SK-N-SH (cell line): ENCODE measurements around the gene NPPB. TPM values are rescaled to one million over a fixed set of nuclear protein-coding genes. Genes with fewer than 3 reads are reported as not detected.

Experiments
- CTCF ChIA-PET: fragments of 300-600, 350-600 bp; formaldehyde crosslinking; extraction: SDS; loops from one replicate; lab custom pipeline; 2021; lab: Yijun Ruan, JAX
- POLR2A ChIA-PET: fragments of 350-600 bp; sonication (Branson Sonifier 250); formaldehyde crosslinking; extraction: SDS; loops from one replicate; lab custom pipeline; 2020; ENCODE audit warnings: antibody characterized with exemption, inconsistent platforms; lab: Yijun Ruan, JAX
- DNase-seq: peaks from one replicate; pipeline ENCODE4 v3.0.0; 2012
- H2AFZ ChIP-seq: fragments of 200-600 bp; sonication (generic); 2 replicates; pipeline ENCODE4 v1.8.1; 2016; ENCODE audit warnings: antibody characterized with exemption, mild to moderate bottlenecking, low read depth
- H3F3A ChIP-seq: fragments of 200-600 bp; sonication (generic); replicated peaks from 2 replicates; pipeline ENCODE3; 2016; ENCODE audit warnings: antibody characterized with exemption, mild to moderate bottlenecking; ENCODE audit not compliant: insufficient read depth
- H3K27ac ChIP-seq, 2 experiments: fragments of 200-500 bp in 1 of 2; fragments of 200-600 bp in 1 of 2; sonication (Bioruptor generic) in 1 of 2; sonication (generic), shearing (Covaris generic) in 1 of 2; 2 replicates each; pipeline versions ENCODE4 v1.5.1 to v1.6.1; 2014 to 2016; ENCODE audit warnings: low read depth in 2 of 2, inconsistent platforms in 1 of 2, low read length in 1 of 2, mild to moderate bottlenecking in 1 of 2, mixed read lengths in 1 of 2
- H3K27me3 ChIP-seq: fragments of 200-600 bp; sonication (generic), shearing (Covaris generic); 2 replicates; pipeline ENCODE4 v1.6.1; 2016; ENCODE audit warnings: mixed run types; ENCODE audit not compliant: insufficient read depth
- H3K36me3 ChIP-seq, 2 experiments: fragments of 200-500 bp in 1 of 2; fragments of 200-600 bp in 1 of 2; sonication (Bioruptor generic) in 1 of 2; sonication (generic) in 1 of 2; replicated peaks in 1 of 2; 2 replicates each; pipeline versions ENCODE3 to v1.5.1; 2014 to 2016; ENCODE audit warnings: low read length in 1 of 2, mild to moderate bottlenecking in 1 of 2; ENCODE audit not compliant: insufficient read depth in 2 of 2, control insufficient read depth in 1 of 2
- H3K4me1 ChIP-seq, 2 experiments: fragments of 200-500 bp in 1 of 2; fragments of 200-600 bp in 1 of 2; sonication (Bioruptor generic) in 1 of 2; sonication (generic), shearing (Covaris generic) in 1 of 2; 2 replicates each; pipeline versions ENCODE4 v1.5.1 to v1.6.1; 2014 to 2016; ENCODE audit warnings: low read depth in 1 of 2, low read length in 1 of 2, mixed run types in 1 of 2; ENCODE audit not compliant: insufficient read depth in 2 of 2, control insufficient read depth in 1 of 2
- H3K4me2 ChIP-seq: fragments of 200-600 bp; sonication (generic), shearing (Covaris generic); 2 replicates; pipeline ENCODE4 v1.6.1; 2017; ENCODE audit warnings: mixed run types
- H3K4me3 ChIP-seq, 2 experiments: fragments of 200-500 bp in 1 of 2; fragments of 200-600 bp in 1 of 2; sonication (Bioruptor generic) in 1 of 2; sonication (generic), shearing (Covaris generic) in 1 of 2; 2 replicates each; pipeline versions ENCODE4 v1.5.1 to v1.8.1; 2014 to 2016; ENCODE audit warnings: low read depth in 2 of 2, inconsistent platforms in 1 of 2, low read length in 1 of 2, mild to moderate bottlenecking in 1 of 2, mixed read lengths in 1 of 2, moderate library complexity in 1 of 2
- H3K79me2 ChIP-seq: fragments of 200-600 bp; sonication (generic); 2 replicates; pipeline ENCODE4 v1.8.1; 2017; ENCODE audit warnings: mild to moderate bottlenecking; ENCODE audit not compliant: insufficient read depth
- H3K9ac ChIP-seq: fragments of 200-600 bp; sonication (generic); 2 replicates; pipeline ENCODE4 v1.6.1; 2017; ENCODE audit warnings: mixed run types
- H3K9me2 ChIP-seq: fragments of 200-600 bp; sonication (generic); 2 replicates; pipeline ENCODE4 v1.6.1; 2017; ENCODE audit warnings: mixed run types
- H3K9me3 ChIP-seq: fragments of 200-600 bp; sonication (generic); 2 replicates; pipeline ENCODE4 v1.6.1; 2017; ENCODE audit warnings: mixed run types, mild to moderate bottlenecking, moderate library complexity
- H4K20me1 ChIP-seq: fragments of 200-600 bp; sonication (generic); 2 replicates; pipeline ENCODE4 v1.6.1; 2017; ENCODE audit warnings: mild to moderate bottlenecking, mixed run types; ENCODE audit not compliant: insufficient read depth
- EZH2phosphoT487 ChIP-seq: fragments of 200-600 bp; sonication (generic); IDR thresholded peaks from 2 replicates; pipeline ENCODE4 v1.6.1; 2017; ENCODE audit warnings: low read depth, mixed run types, mild to moderate bottlenecking, antibody characterized with exemption, moderate library complexity, borderline replicate concordance
- FOSL2 ChIP-seq: IDR thresholded peaks from 2 replicates; pipeline ENCODE4 v1.4.0; 2012; ENCODE audit warnings: low read depth, mild to moderate bottlenecking, moderate library complexity, borderline replicate concordance
- GABPA ChIP-seq: IDR thresholded peaks from 2 replicates; pipeline ENCODE4 v1.4.0; 2012; ENCODE audit warnings: low read depth, mild to moderate bottlenecking
- JUND ChIP-seq: IDR thresholded peaks from 2 replicates; pipeline ENCODE4 v1.4.0; 2012
- MXI1 ChIP-seq: IDR thresholded peaks from 2 replicates; pipeline ENCODE4 v1.6.1; 2012; ENCODE audit warnings: mild to moderate bottlenecking, low read depth, low read length, improper control_type of control experiment
- NFIC ChIP-seq: IDR thresholded peaks from 2 replicates; pipeline ENCODE4 v1.4.0; 2012; ENCODE audit warnings: borderline replicate concordance
- RCOR1 ChIP-seq: fragments of 150-350 bp; IDR thresholded peaks from 2 replicates; pipeline ENCODE4 v1.6.1; 2017; ENCODE audit warnings: antibody characterized with exemption, low read length
- REST ChIP-seq: IDR thresholded peaks from 2 replicates; pipeline ENCODE4 v1.6.1; 2012; ENCODE audit warnings: mild to moderate bottlenecking, low read depth, low read length, moderate library complexity
- RFX5 ChIP-seq: IDR thresholded peaks from 2 replicates; pipeline ENCODE4 v1.6.1; 2012; ENCODE audit warnings: mild to moderate bottlenecking, improper control_type of control experiment, low read length
- RXRA ChIP-seq: IDR thresholded peaks from 2 replicates; pipeline ENCODE4 v1.4.0; 2012; ENCODE audit warnings: low read depth, mild to moderate bottlenecking, borderline replicate concordance
- SIN3A ChIP-seq: IDR thresholded peaks from 2 replicates; pipeline ENCODE4 v1.6.1; 2012; ENCODE audit warnings: low read depth, mild to moderate bottlenecking, low read length, moderate library complexity, borderline replicate concordance
- SMC3 ChIP-seq: IDR thresholded peaks from 2 replicates; pipeline ENCODE4 v1.6.1; 2012; ENCODE audit warnings: low read depth, low read length, improper control_type of control experiment
- YY1 ChIP-seq: IDR thresholded peaks from 2 replicates; pipeline ENCODE4 v1.4.0; 2012; ENCODE audit warnings: low read depth, mild to moderate bottlenecking
- WGBS: methylation state at CpG from one replicate; pipeline ENCODE4 v1.1.6; 2017; ENCODE audit warnings: low lambda C conversion rate; 5-methylcytosine and 5-hydroxymethylcytosine counted together
- polyA plus RNA-seq, 3 experiments: library from polyadenylated mRNA; depleted of rRNA; stranded (reverse); fragments of >200 nt; gene quantifications; 2 replicates each; pipeline ENCODE4 v1.2.3, GENCODE V29; 2012
- TF ChIP-seq, protein P1 (sequence below): IDR thresholded peaks from 2 replicates; pipeline ENCODE4 v1.4.0; 2012; ENCODE audit warnings: low read depth, borderline replicate concordance
- TF ChIP-seq, protein P2 (sequence below): IDR thresholded peaks from 2 replicates; pipeline ENCODE4 v1.4.0; 2012; ENCODE audit warnings: low read depth, borderline replicate concordance
- TF ChIP-seq, protein P3 (sequence below): IDR thresholded peaks from 2 replicates; pipeline ENCODE4 v1.4.0; 2012; ENCODE audit warnings: low read depth

The NPPB gene
- polyA plus RNA-seq, 1 of the 3 experiments (the other 2 are of a cell fraction) = 0.85 TPM

- TF ChIP-seq, protein P1, sequence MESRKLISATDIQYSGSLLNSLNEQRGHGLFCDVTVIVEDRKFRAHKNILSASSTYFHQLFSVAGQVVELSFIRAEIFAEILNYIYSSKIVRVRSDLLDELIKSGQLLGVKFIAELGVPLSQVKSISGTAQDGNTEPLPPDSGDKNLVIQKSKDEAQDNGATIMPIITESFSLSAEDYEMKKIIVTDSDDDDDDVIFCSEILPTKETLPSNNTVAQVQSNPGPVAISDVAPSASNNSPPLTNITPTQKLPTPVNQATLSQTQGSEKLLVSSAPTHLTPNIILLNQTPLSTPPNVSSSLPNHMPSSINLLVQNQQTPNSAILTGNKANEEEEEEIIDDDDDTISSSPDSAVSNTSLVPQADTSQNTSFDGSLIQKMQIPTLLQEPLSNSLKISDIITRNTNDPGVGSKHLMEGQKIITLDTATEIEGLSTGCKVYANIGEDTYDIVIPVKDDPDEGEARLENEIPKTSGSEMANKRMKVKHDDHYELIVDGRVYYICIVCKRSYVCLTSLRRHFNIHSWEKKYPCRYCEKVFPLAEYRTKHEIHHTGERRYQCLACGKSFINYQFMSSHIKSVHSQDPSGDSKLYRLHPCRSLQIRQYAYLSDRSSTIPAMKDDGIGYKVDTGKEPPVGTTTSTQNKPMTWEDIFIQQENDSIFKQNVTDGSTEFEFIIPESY = no peak
- TF ChIP-seq JUND = no peak
- no peak for TF ChIP-seq RXRA
- TF ChIP-seq, protein P2, sequence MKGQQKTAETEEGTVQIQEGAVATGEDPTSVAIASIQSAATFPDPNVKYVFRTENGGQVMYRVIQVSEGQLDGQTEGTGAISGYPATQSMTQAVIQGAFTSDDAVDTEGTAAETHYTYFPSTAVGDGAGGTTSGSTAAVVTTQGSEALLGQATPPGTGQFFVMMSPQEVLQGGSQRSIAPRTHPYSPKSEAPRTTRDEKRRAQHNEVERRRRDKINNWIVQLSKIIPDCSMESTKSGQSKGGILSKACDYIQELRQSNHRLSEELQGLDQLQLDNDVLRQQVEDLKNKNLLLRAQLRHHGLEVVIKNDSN = no peak
- TF ChIP-seq NFIC = no peak
- TF ChIP-seq, all 33 proteins: peak for 0
Measured at GRCh38 chr1:11857164-11857851, 1.4 kb downstream of the NPPB start (continued).

DNA sequence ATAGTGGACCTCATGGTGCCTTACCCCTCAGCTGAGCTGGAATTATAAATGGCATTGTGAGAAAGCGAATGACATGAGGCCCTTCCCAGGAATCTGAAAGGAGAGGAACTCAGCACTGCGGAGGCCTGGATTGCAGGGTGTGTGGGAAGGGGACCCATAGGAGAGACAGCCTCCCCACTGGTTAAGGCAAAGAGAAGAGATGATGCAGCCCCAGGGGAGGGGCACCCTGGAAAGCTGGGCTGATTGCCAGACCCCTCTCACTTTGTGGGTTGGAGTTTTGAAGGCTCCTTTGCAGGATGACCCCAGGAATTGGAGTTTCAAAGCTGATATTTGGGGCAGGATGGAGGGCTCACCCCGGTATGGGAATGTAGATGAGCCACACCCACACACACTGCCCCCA is 2.0 kb downstream of the NPPB start:
- H3K9ac ChIP-seq = no peak overlapping the region
- CTCF ChIA-PET = interaction anchor here (1.2 kb wide), 1 partner anchor 18 kb away, joined by 5 read pairs; no protein-coding TSS in a partner anchor
- no peak overlapping the region for H3K4me2 ChIP-seq
- no peak for DNase-seq
- H3K9me3 ChIP-seq = no peaks in the 10 kb centered on the region
- no peaks in the 10 kb centered on the region for H3F3A ChIP-seq
- TF ChIP-seq SMC3 (no peak), MXI1 (no peak), FOSL2 (no peak), RFX5 (no peak), SIN3A (no peak), RCOR1 (no peak), YY1 (no peak), RXRA (no peak), REST (no peak), GABPA (no peak), EZH2phosphoT487 (no peak)
- TF ChIP-seq, protein P3, sequence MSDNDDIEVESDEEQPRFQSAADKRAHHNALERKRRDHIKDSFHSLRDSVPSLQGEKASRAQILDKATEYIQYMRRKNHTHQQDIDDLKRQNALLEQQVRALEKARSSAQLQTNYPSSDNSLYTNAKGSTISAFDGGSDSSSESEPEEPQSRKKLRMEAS = no peak
- peaks cover 5% of the 10 kb centered on the region; the same call in 1 of the 2 replicates for H3K27me3 ChIP-seq
- no peak overlapping the region for H2AFZ ChIP-seq
- POLR2A ChIA-PET = no interaction called here
- H3K9me2 ChIP-seq = no peaks in the 10 kb centered on the region
- H3K4me1 ChIP-seq = peaks cover 0 to 5% of the 10 kb centered on the region in 2 experiments; a peak in 1 of 4 replicates
- 78% methylated on average over 3 of the region's 3 CpGs for WGBS
- no peaks in the 10 kb centered on the region for H4K20me1 ChIP-seq
- no peak overlapping the region for H3K27ac ChIP-seq
- H3K79me2 ChIP-seq = no peaks in the 10 kb centered on the region
- no peaks in the 10 kb centered on the region for H3K36me3 ChIP-seq
- H3K4me3 ChIP-seq = no peak overlapping the region
